Measurements from ENCODE around the gene PLA2G2F. TPM values are rescaled to one million over a fixed set of nuclear protein-coding genes. Genes with fewer than 3 reads are reported as not detected.

Gene PLA2G2F
- total RNA-seq, 6 experiments from 2014 or later: not detected

GRCh38 chr1:20093303-20093702, 45.8 kb upstream of the PLA2G2F start:
- H3K9me3 ChIP-seq: no peaks in the 10 kb centered on the region
- ATAC-seq: no peak
- no peak for DNase-seq
- intact Hi-C loops (cut with DNase I): no loop called here
- H3K27me3 ChIP-seq: no peaks in the 10 kb centered on the region
- no peaks in the 10 kb centered on the region for H3K36me3 ChIP-seq
- TF ChIP-seq CTCF (IDR thresholded peaks at IDR 0.05): no peak
- TF ChIP-seq POLR2A (IDR thresholded peaks at IDR 0.05): no peak
- no peak overlapping the region for H3K4me3 ChIP-seq
- 89% methylated on average over 2 of the region's 5 CpGs for WGBS (ENCODE audit: insufficient coverage, low coverage, low lambda C conversion rate, missing lambda C conversion rate)
- H3K4me1 ChIP-seq: peaks cover 0 to 2% (median 0%) of the 10 kb centered on the region in 4 donors
- H3K27ac ChIP-seq: no peak overlapping the region

- Histone ChIP-seq H3K36me3 (no peaks in the 10 kb centered on the region), H3K9me3 (no peaks in the 10 kb centered on the region), H3K27ac (no peak overlapping the region), H3K4me3 (no peak overlapping the region), H3K4me1 (peaks cover 0 to 2% (median 0%) of the 10 kb centered on the region in 4 donors), H3K27me3 (no peaks in the 10 kb centered on the region)
- TF ChIP-seq CTCF (IDR thresholded peaks at IDR 0.05) (no peak), POLR2A (IDR thresholded peaks at IDR 0.05) (no peak)
- 31% methylated on average over 2 of the region's 5 CpGs for WGBS (ENCODE audit: insufficient coverage, low coverage, low lambda C conversion rate, missing lambda C conversion rate)
- DNase-seq (no peak), ATAC-seq (peak in 2 of 4 donors; percentile 32 to 35)
- intact Hi-C loops (cut with DNase I): no loop called here
These were observed 45.2 kb upstream of the PLA2G2F start for GRCh38 chr1:20093940-20094391.

GRCh38 chr1:20095564-20096434, 43.3 kb upstream of the PLA2G2F start:
- DNase-seq: no peak
- 29% methylated on average over 2 of the region's 5 CpGs for WGBS (ENCODE audit: insufficient coverage, low coverage, low lambda C conversion rate, missing lambda C conversion rate)
- H3K36me3 ChIP-seq: no peaks in the 10 kb centered on the region
- TF ChIP-seq POLR2A (IDR thresholded peaks at IDR 0.05): no peak
- TF ChIP-seq CTCF (IDR thresholded peaks at IDR 0.05): no peak
- H3K9me3 ChIP-seq: no peaks in the 10 kb centered on the region
- intact Hi-C loops (cut with DNase I): no loop called here
- no peaks in the 10 kb centered on the region for H3K27me3 ChIP-seq
- peak; percentile 33 to 78 (median 58) for ATAC-seq
- H3K4me1 ChIP-seq: peaks cover 0 to 2% (median 0%) of the 10 kb centered on the region in 4 donors
- no peak overlapping the region for H3K27ac ChIP-seq
- no peak overlapping the region for H3K4me3 ChIP-seq

- Histone ChIP-seq H3K4me1 (peaks cover 0 to 2% (median 0%) of the 10 kb centered on the region in 4 donors), H3K36me3 (no peaks in the 10 kb centered on the region), H3K4me3 (no peak overlapping the region), H3K27me3 (no peaks in the 10 kb centered on the region), H3K9me3 (no peaks in the 10 kb centered on the region), H3K27ac (no peak overlapping the region)
- ATAC-seq (no peak), DNase-seq (no peak)
- TF ChIP-seq POLR2A (IDR thresholded peaks at IDR 0.05) (no peak), CTCF (IDR thresholded peaks at IDR 0.05) (no peak)
- WGBS (ENCODE audit: insufficient coverage, low coverage, low lambda C conversion rate, missing lambda C conversion rate): 68% methylated on average over 4 of the region's 7 CpGs
- intact Hi-C loops (cut with DNase I): no loop called here
These were observed 42.2 kb upstream of the PLA2G2F start for GRCh38 chr1:20096840-20097447.

Data from right lobe of liver (tissue), 6 donors.